HG03354 (cell line): Measurements from ENCODE around the gene COL4A2.

Source experiments
- ATAC-seq: cut with Tn5 transposase; IDR thresholded peaks from one replicate; pipeline ENCODE4 v1.9.1; 2021; ENCODE audit warnings: mild to moderate bottlenecking; ENCODE audit not compliant: unreplicated experiment, poor library complexity, severe bottlenecking

COL4A2 gene

DNA sequence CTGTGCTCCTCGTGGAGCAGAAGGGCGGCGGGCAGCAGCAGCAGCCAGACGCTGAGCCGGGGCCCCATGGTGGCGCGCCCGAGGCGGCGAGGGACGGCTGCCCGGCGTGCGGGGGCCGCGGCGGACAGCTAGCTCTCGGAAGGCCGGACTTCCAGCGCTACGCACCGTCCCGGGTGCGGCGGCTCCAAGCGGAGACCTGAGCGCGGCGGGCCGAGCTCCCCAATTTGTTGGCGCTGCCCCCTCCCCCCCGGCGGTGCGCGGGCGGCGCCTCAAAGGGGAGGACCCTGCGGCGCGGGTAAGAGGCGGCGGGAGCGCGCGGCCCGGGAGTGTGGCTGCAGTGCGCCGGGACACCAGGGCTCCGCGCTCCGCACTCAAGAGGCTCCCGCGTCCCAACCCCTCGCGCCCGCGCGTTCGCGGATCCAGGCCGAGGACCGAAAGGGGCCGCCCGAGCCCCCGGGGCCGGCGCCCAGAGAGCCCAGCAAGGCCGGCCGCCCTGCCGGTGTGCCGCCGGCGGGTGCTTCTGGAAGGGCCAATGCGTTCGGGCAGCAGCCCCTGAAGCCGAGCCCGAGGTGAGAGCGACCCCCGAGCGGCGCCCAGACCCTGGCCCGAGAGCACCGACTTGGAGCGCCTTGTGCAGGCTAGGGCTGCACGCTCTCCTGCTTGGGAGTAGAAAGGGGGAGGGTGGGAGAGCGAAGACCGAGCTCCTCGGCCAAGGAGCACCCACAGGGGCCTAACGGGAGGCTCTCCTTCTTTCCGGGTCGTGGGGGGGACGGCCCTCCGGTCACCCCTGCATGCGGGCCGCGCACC lies at the start of gene COL4A2, which contains the start of gene COL4A1:
COL4A2 (plus strand) TSS at position 325 of the 807 bp plus-strand sequence. CDS start 620 bp downstream, outside the sequence.
COL4A1 (minus strand) TSS at position 198 of the 807 bp plus-strand sequence; CDS start at position 68, 130 bp downstream.
- ATAC-seq, result no peak

- no peak for ATAC-seq
Measured at GRCh38 chr13:110257408-110257807, 49.7 kb upstream of the COL4A2 start.

- ATAC-seq, result no peak
Measured at GRCh38 chr13:110258876-110259631, 48.0 kb upstream of the COL4A2 start.

DNA sequence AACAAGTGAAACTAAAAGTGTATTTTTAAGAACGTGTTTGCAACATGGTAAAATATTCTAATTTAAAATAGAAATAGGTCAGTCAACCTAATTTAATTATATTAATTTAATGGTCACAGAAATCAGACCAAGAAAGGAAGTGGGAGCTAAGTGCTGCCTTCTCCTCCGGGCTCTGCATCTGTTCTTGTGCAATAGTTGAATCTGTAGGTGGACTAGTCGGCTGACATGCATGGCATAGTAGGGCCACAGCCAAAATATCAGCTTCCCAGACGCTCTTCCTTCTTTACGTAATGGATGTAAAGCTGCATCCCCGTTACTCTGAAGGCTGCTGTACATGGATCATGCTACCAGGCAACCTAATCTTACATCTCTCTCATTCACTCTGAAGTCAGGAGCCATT lies 47.4 kb upstream of the COL4A2 start:
- no peak for ATAC-seq

DNA sequence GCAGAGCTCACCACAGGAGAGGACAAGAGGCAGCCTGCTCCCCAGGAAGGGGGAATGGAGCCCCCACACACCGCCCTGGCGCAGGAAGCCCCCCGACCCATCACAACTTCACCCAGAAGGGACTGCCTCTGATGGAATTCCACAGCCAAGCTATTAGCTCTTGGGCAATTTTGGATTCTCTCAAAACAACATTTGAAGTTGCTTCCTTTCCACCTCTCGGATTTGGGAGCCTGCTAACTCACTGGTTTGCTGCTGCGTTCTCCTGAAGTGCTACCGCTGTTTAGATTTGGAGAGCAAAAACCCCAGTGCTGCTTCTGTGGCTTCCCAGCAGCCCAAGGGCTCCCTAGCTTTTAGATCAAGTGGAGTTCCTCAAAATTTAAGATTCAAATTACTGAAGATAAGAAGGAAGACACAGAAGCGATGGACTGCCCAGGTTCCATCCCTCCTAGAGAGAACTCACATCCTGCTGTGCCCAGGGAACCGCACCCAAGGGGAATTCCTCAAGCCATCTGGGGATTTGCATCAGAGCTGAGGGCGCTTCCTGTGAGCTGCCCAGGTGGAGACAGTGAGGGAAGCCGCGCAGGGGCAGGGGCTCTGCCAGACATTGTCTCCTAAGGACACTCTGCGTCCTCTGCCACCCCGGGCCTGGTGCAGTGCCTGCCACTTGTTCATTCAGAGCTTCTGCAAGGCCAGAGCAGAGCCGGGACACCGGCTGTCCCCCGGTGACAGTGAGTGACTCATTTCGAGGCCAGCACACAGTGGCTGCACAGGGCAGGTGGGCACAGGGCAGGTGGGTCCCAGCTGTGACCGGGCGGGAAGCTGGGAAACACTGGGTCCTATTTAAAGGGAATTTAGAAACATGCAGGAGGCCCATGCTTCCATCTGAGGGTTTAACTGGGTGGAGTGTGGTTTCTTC lies 45.7 kb upstream of the COL4A2 start:
- ATAC-seq, result no peak

- no peak for ATAC-seq
Measured at GRCh38 chr13:110262082-110262436, 45.0 kb upstream of the COL4A2 start.

DNA sequence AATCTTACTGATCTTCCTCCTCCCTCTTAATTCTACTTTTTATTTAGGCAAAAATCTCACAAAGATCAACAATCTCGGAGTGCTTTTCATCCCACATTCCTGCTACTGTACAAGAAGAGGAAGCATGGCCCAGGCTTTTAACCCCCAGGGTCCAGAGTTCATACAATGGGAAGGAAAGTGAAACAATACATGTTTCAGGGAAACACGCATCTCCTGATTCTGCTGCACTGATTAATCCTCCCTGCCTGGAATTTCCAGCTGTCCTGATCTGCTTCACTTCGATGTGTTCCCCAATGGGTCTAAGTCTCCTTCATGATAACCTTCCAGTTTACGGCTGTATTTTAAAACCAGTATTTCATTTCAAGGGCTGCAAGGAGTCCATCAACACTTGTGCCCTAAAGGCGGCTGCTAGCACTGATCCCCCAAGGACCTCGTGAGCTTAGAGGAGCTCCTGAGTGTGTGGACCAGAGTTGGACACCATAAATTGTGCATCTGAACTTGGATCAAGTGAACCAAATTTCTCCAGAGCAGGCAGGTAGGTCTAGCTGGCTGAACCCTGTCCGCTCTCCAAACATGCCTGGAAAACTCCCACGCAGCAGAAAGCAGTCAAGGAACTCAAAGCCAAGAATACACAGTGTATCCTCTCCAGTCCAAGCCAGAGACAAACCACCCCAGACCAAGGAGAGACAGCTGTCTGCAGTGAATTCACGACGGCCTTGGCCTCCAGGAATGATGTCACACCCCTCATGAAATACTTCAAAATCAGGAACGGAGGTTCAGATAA lies 44.4 kb upstream of the COL4A2 start:
- ATAC-seq, result no peak

DNA sequence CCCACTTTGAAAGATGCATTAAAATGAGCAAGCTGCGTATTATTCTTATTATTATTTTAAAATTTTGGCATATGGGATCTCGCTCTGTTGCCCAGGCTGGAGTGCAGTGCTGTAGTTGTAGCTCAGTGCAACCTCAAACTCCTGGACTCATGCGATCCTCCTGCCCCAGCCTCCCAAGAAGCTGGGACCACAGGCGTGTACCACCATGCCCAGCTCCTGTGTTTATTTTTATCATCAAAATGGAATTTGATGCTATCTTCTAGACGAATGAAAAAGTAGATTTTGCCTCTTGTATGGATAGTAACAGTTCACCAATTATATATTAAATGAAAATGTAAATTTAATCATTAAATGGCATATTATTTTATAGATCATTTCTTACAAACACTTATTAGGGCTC lies 43.7 kb upstream of the COL4A2 start:
- ATAC-seq, result no peak

GRCh38 chr13:110263888-110264287 lies 43.2 kb upstream of the COL4A2 start:
- ATAC-seq, result no peak

DNA sequence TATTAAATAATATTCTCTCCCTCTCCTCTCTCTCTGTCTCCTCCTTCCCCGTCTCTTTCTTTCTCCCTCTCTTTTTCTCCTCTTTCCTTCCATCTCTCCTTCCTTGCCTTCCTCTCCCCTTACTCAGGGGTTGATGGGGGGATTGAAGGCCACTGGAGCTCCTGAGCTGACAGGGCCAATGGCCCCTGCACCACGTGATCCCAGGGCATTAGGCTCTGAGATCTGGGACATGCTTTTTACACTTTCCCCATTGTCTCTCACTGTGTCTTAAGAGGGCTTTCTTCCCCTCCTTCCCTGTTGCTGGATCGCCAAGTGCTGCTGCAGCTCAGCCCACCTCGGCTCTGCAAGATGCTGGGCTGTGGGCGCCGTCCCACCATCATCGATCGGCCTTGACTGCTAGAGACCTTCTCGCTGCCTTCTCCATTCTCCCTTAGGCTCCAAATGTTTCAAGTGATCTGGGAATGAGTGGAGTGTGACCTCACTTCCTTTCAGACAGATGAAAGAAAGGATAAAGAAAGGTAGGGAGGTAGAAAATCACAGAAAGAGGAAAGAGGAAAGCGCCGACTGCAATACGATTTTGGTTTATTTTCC lies 42.3 kb upstream of the COL4A2 start:
- no peak for ATAC-seq

GRCh38 chr13:110265341-110265681 lies 41.8 kb upstream of the COL4A2 start:
- no peak for ATAC-seq

GRCh38 chr13:110265682-110266430 lies 41.2 kb upstream of the COL4A2 start:
- no peak for ATAC-seq

- ATAC-seq, result no peak
Measured at GRCh38 chr13:110266431-110266809, 40.7 kb upstream of the COL4A2 start.

GRCh38 chr13:110266983-110267382 lies 40.1 kb upstream of the COL4A2 start:
- no peak for ATAC-seq

DNA sequence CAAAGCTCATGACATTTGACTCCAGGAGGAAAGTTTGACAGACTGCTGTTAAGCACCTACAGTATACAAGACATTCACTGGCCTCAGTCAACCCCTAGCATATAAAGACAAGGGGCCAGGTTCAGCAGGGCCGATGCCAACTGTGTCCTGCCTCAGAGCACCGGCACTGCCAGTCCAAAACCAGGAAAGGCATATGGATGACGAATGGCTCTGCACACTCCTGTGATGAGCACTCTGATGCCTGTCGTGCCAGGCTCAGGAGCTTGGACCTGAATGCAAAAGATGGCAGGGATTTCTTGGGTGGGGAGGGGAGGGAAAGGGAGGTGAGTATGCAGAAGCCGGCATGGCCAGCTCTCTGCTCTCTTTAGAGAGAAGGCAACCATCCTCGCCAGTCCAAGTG lies 39.0 kb upstream of the COL4A2 start:
- ATAC-seq, result no peak

DNA sequence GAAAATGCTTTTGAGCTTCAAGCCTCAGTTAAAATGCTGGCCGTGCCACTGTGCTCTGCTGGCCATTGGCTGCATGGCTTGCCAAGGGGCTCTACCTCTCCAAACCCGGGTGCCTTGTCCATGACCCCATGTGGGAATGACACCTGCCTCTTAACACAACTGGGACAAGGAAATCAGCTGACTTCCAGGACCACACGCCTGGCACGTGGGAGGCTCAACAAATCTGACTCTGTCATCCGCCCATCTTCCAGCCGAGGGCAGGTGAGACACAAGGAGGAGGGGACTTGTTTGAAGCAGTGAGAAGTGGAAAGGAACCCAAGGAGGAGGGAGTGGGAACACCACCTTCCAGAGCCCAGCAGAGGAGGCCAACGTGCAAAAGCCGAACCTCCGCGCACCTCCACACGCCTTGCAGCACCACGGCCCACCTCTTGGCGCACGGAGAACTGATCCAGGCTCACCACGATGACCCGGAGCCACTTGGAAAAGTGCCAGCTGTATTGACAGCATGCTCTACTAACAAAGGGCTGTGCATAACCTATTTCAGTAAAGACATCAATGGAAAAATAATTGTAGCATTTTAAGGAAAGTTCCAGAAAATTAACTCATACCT lies 38.4 kb upstream of the COL4A2 start:
- ATAC-seq, result no peak

GRCh38 chr13:110269509-110270185 lies 37.4 kb upstream of the COL4A2 start:
- ATAC-seq, result no peak
